GM20431 (cell line): Measurements from ENCODE around the gene C1QTNF2.
"Not testable (repeated sequence)": the region's sequence is repeated elsewhere in the genome, so short reads cannot be mapped to it uniquely, and the experiment has no call there.

Experiments
- in situ Hi-C: fragments of 300-500 bp; cut with MseI, MboI; formaldehyde crosslinking; loops from one replicate; pipeline ENCODE4 v1.15.0; 2020; ENCODE audit warnings: low sequenced_read_pairs; ENCODE audit not compliant: unreplicated experiment

The C1QTNF2 gene

GRCh38 chr5:160349249-160349934 is 21.0 kb downstream of the C1QTNF2 start:
- in situ Hi-C loops: loop anchor here (10.0 kb wide), 2 partner anchors 145 to 325 kb away; no protein-coding TSS in a partner anchor

GRCh38 chr5:160348080-160348479 is 22.3 kb downstream of the C1QTNF2 start:
- in situ Hi-C loops: loop anchor here (10.0 kb wide), 2 partner anchors 143 to 323 kb away; no protein-coding TSS in a partner anchor

GRCh38 chr5:160347448-160347847 is 23.0 kb downstream of the C1QTNF2 start:
- in situ Hi-C loops: loop anchor here (10.0 kb wide), 2 partner anchors 143 to 323 kb away; no protein-coding TSS in a partner anchor

GRCh38 chr5:160342413-160342941 is 27.9 kb downstream of the C1QTNF2 start:
- in situ Hi-C loops: loop anchor here (10.0 kb wide), 2 partner anchors 138 to 318 kb away; no protein-coding TSS in a partner anchor

- in situ Hi-C loops: loop anchor here (10.0 kb wide), 2 partner anchors 137 to 317 kb away; no protein-coding TSS in a partner anchor
Measured at GRCh38 chr5:160341309-160341870, 29.0 kb downstream of the C1QTNF2 start.

- in situ Hi-C loops: loop anchor here (10.0 kb wide), 2 partner anchors 136 to 316 kb away; no protein-coding TSS in a partner anchor
Measured at GRCh38 chr5:160340513-160340912, 29.9 kb downstream of the C1QTNF2 start.

GRCh38 chr5:160339406-160340130 is 30.9 kb downstream of the C1QTNF2 start:
- in situ Hi-C loops: loop anchor here (10.0 kb wide), 2 partner anchors 135 to 315 kb away; no protein-coding TSS in a partner anchor

GRCh38 chr5:160334716-160335115 is 35.7 kb downstream of the C1QTNF2 start:
- in situ Hi-C loops: not testable (repeated sequence)

GRCh38 chr5:160333721-160334120 is 36.7 kb downstream of the C1QTNF2 start:
- in situ Hi-C loops: no loop called here

- in situ Hi-C loops: no loop called here
Measured at GRCh38 chr5:160330212-160330611, 40.2 kb downstream of the C1QTNF2 start.

GRCh38 chr5:160327818-160328217 is 42.6 kb downstream of the C1QTNF2 start:
- in situ Hi-C loops: no loop called here

GRCh38 chr5:160326981-160327380 is 43.4 kb downstream of the C1QTNF2 start:
- in situ Hi-C loops: no loop called here

GRCh38 chr5:160325716-160326115 is 44.7 kb downstream of the C1QTNF2 start:
- in situ Hi-C loops: no loop called here

- in situ Hi-C loops: no loop called here
Measured at GRCh38 chr5:160324886-160325285, 45.5 kb downstream of the C1QTNF2 start.

- in situ Hi-C loops: no loop called here
Measured at GRCh38 chr5:160318409-160318808, 52.0 kb downstream of the C1QTNF2 start.

- in situ Hi-C loops: no loop called here
Measured at GRCh38 chr5:160317434-160317833, 53.0 kb downstream of the C1QTNF2 start.

- in situ Hi-C loops: no loop called here
Measured at GRCh38 chr5:160315968-160316367, 54.5 kb downstream of the C1QTNF2 start.

GRCh38 chr5:160312960-160313727 is 57.3 kb downstream of the C1QTNF2 start:
- in situ Hi-C loops: no loop called here

GRCh38 chr5:160312134-160312959 is 58.1 kb downstream of the C1QTNF2 start, which contains the start of gene CCNJL:
Gene CCNJL, minus strand, starts transcription at chr5:160312564. Its CDS starts 641 bp downstream, at chr5:160311923.
- in situ Hi-C loops: no loop called here
